GM19240 (cell line): ENCODE measurements around the gene USF2.
A peak's percentile ranks its signal among the peaks of the same experiment; 100 is the strongest.

Experiments used
- DNase-seq: peaks from one replicate; pipeline ENCODE4 v3.0.0; 2011; ENCODE audit warnings: low spot score; ENCODE audit not compliant: insufficient read length

USF2 gene

DNA sequence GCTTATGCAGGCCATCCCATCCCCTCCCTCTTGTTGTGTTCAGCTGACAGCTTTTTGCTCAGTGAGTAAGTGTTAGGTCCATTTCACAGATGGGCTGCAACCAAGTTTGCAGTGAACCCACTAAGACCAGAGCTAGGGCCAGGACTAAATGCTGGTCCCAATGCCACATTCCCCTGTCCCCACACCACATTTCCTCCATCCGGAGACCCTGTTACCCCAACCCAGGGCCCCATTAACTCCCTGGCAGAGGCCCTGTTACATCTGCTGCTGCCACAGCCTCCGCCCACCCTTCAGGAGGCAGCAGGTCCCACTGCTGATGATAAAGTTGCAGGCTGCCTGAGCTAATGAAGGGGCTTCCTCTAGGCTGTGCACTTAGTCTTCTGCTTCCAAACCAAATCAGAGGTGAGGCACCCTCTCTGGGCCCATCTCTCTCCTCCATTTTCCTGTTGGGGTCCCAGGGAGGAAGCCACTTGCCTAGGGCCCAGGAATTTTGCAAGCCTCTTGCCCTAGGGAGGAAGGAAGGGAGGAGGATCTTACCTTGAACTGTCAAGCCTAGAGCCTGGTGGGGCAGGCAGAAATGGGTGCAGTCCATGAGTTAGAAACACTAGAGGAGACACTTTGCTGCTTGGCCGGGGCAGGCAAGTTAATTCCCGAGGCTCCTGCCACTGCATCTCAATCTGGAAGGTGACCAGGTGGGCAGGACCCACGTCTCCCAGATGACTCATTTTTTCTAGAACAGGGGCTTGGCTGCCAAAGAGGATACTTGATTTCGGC, 3.4 kb upstream of the USF2 start:
- DNase-seq: no peak

DNA sequence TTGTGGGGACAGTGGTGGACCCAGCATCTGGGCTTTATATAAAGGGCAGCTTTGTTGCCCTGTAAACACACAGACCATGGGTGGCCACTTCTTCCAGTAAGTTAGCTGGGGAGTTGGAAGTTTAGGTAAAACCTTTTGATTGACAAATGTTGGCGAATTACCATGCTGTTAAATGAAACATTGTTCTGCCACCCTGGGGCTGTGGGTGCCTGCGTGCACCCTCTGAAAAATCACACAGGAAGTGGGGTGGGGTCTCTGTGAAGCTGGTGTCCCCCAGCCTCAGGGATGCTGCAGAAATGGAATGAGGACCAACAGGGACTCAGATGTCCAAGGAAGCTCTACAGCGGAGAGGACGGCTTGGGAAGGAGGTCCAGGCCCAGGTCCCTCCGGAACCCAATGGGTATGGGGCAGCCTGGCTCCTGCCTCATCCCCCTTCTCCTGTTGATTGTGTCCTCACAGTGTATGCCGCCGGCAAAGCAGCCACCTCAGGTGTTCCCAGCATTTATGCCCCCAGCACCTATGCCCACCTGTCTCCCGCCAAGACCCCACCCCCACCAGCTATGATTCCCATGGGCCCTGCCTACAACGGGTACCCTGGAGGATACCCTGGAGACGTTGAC, 2.8 kb upstream of the USF2 start:
- DNase-seq: no peak

- DNase-seq: no peak
These were observed 2.0 kb upstream of the USF2 start for GRCh38 chr19:35266520-35267352.

DNA sequence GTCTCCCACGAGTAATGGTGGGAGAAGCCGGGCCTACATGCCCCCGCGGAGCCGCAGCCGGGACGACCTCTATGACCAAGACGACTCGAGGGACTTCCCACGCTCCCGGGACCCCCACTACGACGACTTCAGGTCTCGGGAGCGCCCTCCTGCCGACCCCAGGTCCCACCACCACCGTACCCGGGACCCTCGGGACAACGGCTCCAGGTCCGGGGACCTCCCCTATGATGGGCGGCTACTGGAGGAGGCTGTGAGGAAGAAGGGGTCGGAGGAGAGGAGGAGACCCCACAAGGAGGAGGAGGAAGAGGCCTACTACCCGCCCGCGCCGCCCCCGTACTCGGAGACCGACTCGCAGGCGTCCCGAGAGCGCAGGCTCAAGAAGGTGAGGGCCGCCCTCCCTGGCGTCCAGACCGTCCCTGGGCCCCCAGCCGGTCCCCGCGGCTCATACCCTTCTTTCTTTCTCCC, 1.4 kb upstream of the USF2 start:
- no peak for DNase-seq

DNA sequence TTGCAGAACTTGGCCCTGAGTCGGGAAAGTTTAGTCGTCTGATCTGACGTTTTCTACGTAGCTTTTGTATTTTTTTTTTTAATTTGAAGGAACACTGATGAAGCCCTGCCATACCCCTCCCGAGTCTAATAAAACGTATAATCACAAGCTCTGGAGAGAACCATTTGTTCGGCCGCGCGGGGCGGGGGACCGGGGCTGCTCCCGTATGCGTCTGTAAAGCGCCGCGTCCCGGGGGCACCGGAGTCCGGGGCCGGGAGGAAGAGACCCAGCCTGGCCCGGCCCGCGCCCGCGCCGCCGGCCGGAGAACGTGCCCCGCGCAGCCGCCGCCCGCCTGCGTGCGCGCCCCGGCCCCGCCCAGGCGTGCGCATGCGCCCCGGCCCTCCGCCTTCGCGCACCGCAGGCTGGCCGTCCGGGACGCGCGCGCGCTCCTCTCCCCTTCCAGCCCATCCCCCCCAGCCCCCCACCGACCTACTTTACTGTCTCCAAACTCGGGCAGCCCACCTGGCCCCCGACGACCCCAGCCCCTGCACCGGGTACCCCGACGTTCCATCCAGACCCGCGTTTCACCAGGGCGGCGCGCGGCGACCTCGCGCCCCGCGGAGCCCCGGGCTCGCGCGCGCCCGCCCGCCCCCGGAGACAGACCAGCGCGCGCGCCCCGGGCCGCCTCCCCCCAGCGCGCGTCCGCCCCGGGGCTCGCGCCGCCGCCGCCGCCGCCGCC, 785 bp upstream of the USF2 start:
- peak; percentile 85 for DNase-seq

GRCh38 chr19:35269438-35270117, 816 bp downstream of the USF2 start:
- peak; percentile 75 for DNase-seq

- no peak for DNase-seq
These were observed 1.6 kb downstream of the USF2 start for GRCh38 chr19:35270381-35270811.

DNA sequence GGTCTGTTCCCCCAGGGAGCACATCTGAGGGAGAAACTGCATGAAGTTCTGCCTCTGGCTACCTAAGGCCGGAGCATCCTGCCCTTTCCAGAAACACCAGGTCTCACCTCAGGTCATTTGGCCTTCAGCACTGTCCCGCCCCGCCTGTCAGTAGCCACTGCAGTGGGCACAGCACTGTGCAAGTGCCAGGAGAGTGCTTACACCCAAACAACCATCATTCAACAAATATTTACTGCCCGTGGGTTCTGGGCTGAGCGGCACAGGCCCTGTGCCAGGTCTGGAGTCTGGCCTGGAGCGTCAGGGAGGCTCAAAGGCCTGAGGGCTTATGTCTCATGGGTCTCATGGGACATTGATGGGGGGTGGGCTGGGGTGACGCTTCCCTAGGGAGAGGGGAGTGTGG, 2.8 kb downstream of the USF2 start:
- no peak for DNase-seq

- DNase-seq: no peak
These were observed 3.5 kb downstream of the USF2 start for GRCh38 chr19:35272122-35272719.

DNA sequence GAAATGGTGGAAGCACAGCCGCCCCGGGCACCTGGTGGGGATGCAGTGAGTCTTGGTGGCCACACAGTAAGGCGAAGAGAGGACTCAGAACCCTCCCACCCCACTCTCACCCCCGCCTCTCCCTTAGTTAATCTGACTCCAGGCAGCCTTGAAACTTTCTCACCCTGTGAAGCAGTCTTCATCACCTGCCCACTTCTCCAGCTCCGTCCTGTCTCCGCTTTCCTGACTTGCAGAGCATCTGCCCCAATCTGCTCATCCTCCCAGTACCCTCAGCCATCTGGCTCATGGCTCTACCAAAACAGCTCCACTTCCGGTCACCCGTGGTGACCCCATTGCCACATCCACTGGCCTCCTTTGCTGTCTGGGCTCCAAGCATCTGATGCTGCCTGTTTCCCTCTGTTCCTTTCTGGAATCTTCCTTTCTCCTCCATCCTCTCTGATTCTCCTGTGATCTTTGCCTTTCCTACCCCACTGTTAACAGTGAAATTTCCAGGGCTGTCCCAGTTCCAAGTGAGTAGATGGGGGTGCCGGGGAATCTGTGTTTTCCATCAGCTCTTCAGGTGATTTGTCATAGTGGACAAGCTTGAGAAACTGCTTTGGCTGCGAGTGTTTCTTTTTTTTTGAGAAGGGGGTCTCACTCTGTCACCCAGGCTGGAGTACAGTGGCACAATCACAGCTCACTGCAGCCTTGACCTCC, 4.3 kb downstream of the USF2 start:
- no peak for DNase-seq

- DNase-seq: no peak
These were observed 5.0 kb downstream of the USF2 start for GRCh38 chr19:35273686-35274259.

DNA sequence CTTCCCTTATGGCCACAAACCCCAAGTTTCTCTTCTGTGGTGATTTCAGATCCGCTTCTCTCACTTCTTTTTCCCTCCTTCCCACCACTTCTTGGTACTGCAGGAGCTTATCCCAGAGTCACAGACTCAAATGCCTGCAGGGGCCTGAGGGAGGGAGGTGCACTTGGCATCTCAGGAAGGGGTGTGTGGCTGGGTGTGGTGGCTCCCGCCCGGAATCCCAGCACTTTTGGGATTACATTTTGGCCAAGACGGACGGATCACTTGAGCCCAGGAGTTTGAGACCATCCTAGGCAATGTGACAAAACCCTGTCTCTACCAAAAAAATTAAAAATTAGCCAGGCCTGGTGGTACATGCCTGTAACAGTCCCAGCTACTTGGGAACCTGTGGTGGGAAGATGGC, 5.6 kb downstream of the USF2 start:
- DNase-seq: no peak

- DNase-seq: no peak
These were observed 8.0 kb downstream of the USF2 start for GRCh38 chr19:35276706-35277281.

GRCh38 chr19:35278578-35279284, 10.0 kb downstream of the USF2 start:
- DNase-seq: no peak

DNA sequence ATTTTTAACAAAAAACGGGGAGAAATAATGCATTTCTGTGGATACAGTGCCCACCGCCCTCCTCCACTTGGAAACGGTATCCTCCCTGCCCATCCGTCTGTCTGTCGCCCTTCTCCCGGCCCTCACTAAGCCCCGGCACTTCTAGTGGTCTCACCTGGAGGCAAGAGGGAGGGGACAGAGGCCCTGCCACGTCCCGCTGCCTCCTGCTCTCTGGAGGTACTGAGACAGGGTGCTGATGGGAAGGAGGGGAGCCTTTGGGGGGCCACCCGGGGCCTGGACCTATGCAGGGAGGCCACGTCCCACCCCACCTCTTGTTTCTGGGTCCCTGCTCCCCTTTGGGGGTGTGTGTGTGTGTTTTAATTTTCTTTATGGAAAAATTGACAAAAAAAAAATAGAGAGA, 10.6 kb downstream of the USF2 start:
- no peak for DNase-seq

DNA sequence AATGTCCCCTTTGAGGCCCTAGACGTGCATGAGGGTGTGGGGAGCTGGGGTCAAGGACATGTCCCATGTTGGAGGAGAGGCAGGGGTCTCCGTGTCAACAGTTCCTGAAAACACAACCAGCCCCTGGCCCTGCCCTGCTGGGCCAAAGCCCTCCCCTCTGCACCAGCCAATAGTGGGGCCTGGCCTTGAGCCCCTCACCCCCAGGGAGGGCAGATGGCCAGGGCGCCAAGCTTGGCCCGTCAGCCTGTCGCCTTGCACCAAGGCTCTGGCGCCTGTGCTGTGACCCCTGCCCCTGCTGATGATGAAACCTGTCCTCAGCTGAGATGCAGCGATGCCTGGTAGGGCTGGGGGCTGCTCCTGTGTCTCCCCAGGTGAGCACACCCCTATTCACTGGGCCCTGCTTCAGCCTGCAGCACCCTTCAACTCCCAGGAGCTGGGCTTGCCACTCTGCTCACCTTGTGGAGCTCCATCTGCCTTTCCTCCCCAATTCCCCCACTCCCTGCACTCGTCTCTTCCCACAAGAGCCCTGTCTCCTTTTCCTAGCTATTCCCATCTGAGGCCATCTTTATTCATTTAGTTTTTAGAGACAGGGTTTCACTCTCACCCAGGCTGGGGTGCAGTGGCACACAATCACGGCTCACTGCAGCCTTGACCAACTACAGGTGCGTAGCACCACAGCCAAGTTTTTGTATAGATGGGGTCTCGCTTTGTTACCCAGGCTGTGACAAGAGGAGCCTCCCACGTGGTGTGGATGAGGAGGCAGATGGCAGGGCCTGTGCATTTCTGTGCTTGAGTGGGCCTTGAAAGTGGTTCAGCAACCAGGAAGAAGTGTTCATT, 11.4 kb downstream of the USF2 start:
- DNase-seq: no peak

- DNase-seq: no peak
These were observed 12.5 kb downstream of the USF2 start for GRCh38 chr19:35281303-35281702.
